Right renal cortex interstitium (tissue), 3 donors: ENCODE data around the gene CDH12. TPM values are rescaled to one million over a fixed set of nuclear protein-coding genes. Genes with fewer than 3 reads are reported as not detected.

ENCODE experiments used
- DNase-seq, 3 donors: peaks; one replicate each; pipeline ENCODE4 v3.0.0-alpha.2; 2013; ENCODE audit warnings: low read depth in 3 of 3, low spot score in 2 of 3
- polyA plus RNA-seq, 3 donors: library from polyadenylated mRNA; unstranded; fragments of 120-200 nt; gene quantifications; one replicate each; pipeline ENCODE4 v1.2.1, GENCODE V29; 2013; ENCODE audit not compliant: insufficient read length in 3 of 3

CDH12 gene
- polyA plus RNA-seq, 3 donors = 6.8 to 9.4 (median 7.4) TPM

- DNase-seq = no peak
These were observed 1051.0 kb downstream of the CDH12 start for GRCh38 chr5:21802100-21802499.

GRCh38 chr5:21792748-21793147 is 1060.4 kb downstream of the CDH12 start:
- no peak for DNase-seq

- DNase-seq = no peak
These were observed 1061.8 kb downstream of the CDH12 start for GRCh38 chr5:21791304-21791703.

GRCh38 chr5:21784487-21784886 is 1068.7 kb downstream of the CDH12 start:
- DNase-seq = no peak

- DNase-seq = no peak
These were observed 1070.0 kb downstream of the CDH12 start for GRCh38 chr5:21783074-21783679.

GRCh38 chr5:21776466-21776865 is 1076.7 kb downstream of the CDH12 start:
- DNase-seq = no peak

GRCh38 chr5:21774801-21775200 is 1078.3 kb downstream of the CDH12 start:
- no peak for DNase-seq

- DNase-seq = no peak
These were observed 1078.9 kb downstream of the CDH12 start for GRCh38 chr5:21774281-21774680.

- DNase-seq = no peak
These were observed 1079.7 kb downstream of the CDH12 start for GRCh38 chr5:21773456-21773855.

GRCh38 chr5:21765406-21765805 is 1087.7 kb downstream of the CDH12 start:
- no peak for DNase-seq

GRCh38 chr5:21739096-21739495 is 1114.0 kb downstream of the CDH12 start:
- DNase-seq = no peak

- no peak for DNase-seq
These were observed 1129.6 kb downstream of the CDH12 start for GRCh38 chr5:21723500-21723899.

GRCh38 chr5:21711866-21712758 is 1141.0 kb downstream of the CDH12 start:
- DNase-seq = peak in 1 of 3 donors; percentile 12

- peak in 1 of 3 donors; percentile 10 for DNase-seq
These were observed 1143.4 kb downstream of the CDH12 start for GRCh38 chr5:21709770-21710169.

- no peak for DNase-seq
These were observed 1148.0 kb downstream of the CDH12 start for GRCh38 chr5:21704974-21705668.

- DNase-seq = no peak
These were observed 1151.8 kb downstream of the CDH12 start for GRCh38 chr5:21701317-21701716.
